ENCODE results near the gene PLA2G4B.

DNA sequence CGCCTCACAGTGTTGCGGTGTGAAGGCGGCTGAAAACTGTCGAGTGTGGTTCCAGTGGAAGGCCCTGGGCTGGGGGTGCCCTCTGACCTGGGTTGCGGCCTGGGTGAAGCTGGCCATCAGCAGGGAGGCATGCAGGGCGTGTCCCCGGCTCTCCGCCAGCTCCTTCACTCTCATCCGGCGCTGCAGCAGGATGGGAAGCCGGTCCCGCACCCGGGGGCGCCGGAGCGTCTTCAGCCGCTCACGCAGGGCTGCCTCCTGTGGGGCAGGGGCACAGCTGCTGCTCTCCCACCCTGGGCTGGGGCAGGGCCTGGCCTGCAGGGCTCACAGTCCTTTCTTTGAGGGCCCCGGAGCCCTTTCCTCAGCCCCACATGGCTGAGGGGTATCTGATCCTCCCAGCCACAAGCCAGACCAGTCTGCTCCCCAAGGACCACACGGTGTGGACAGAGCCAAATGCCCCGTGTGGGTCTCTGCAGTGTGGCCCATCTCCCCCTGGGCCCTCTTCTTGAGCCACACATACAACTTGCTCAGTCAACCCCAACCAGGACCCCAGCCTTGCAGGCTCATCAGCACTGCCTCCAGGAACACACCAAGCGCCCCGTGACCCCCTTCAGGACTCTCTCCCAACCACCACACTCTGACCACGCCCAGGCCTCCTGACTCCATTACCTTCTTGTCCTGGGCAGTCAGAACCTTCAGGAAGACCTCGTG is 28.4 kb downstream of the PLA2G4B start:
- no peak for TF ChIP-seq CTCF (IDR thresholded peaks at IDR 0.05)
- TF ChIP-seq EZH2 (IDR thresholded peaks at IDR 0.05; ENCODE audit: borderline replicate concordance, insufficient read depth, low read depth, low read length, poor library complexity, severe bottlenecking): no peak
